Measurements from ENCODE around the gene AKAP1.

GRCh38 chr17:57164814-57165213 lies 79.8 kb downstream of the AKAP1 start:
- no peak for TF ChIP-seq CTCF (IDR thresholded peaks at IDR 0.05)
- TF ChIP-seq POLR2A (IDR thresholded peaks at IDR 0.05): no peak
